ENCODE measurements around the gene SLBP.

- TF ChIP-seq CTCF (IDR thresholded peaks at IDR 0.05; ENCODE audit: control extremely low read depth in 1 of 3, insufficient read depth in 1 of 3, low read depth in 1 of 3, low read length in 3 of 3) (no peak), RBBP5 (IDR thresholded peaks at IDR 0.05; ENCODE audit: borderline replicate concordance, low read depth, low read length) (no peak), ZNF274 (IDR thresholded peaks at IDR 0.05; ENCODE audit: borderline replicate concordance, extremely low read depth, low read length) (no peak), CEBPB (IDR thresholded peaks at IDR 0.05; ENCODE audit: low read depth, low read length) (no peak), E2F6 (IDR thresholded peaks at IDR 0.05) (no peak), YY1 (IDR thresholded peaks at IDR 0.05; ENCODE audit: low read depth, low read length) (no peak), BCL11A (IDR thresholded peaks at IDR 0.05; ENCODE audit: low read depth in 2 of 2, low read length in 2 of 2) (no peak), POLR2AphosphoS5 (IDR thresholded peaks at IDR 0.05; ENCODE audit: low read depth, low read length) (no peak), CBX8 (IDR thresholded peaks at IDR 0.05; ENCODE audit: borderline replicate concordance, low read depth, low read length) (no peak), RFX5 (IDR thresholded peaks at IDR 0.05; ENCODE audit: borderline replicate concordance, low read depth, low read length) (no peak), MAX (IDR thresholded peaks at IDR 0.05) (no peak)
These were observed 42.2 kb upstream of the SLBP start for GRCh38 chr4:1754336-1754735.

Measured in H1 (cell line).